Posterior cingulate gyrus (tissue), 11 donors: ENCODE measurements around the gene ATP11A.

Experiments
- DNase-seq, 10 donors: peaks; one replicate each; pipeline versions ENCODE4 v3.0.0 to v3.0.0-alpha.2; 2020 to 2021; ENCODE audit warnings: mixed read lengths in 3 of 10
- intact Hi-C: fragments of 100-400 bp; cut with DNase I; formaldehyde crosslinking; loops from one replicate; pipeline ENCODE4 v1.15.1; 2023

Gene ATP11A

DNA sequence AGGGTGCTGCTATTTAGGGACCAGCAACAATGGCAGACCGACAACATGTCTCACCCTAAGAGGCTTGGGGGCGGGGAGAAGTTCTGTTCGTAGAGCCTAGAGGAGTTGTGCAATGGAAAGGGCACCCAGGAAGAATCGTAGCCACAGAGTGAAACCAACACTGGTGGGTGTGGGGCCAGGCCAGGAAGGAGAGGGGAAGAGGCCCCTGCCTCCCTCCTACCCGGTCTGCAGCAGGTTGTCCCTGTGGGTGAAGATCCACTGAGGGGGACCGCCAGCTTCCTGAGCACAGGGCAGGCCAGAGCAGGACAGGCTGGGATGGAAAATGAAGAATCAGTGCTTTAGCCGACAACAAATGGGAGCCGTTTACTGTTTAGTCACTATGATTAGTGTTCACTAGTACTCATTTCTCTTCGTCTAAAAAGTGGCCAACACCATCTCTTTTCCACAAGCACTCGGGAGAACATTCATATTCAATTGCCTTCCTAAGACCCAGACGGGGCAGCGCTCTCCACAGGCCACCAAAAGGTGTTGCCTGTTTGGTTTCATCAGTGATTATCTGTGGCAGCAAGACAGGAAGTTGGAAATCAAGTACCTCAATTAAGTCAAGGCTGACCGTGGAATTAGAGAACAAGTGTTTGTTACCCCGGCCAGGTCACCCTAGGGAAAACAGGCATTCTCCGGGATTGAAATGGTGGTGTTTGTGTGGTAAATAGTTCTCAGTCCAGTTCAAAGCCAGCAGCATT, 1.1 kb upstream of the ATP11A start:
- DNase-seq = peak in 3 of 10 donors; percentile 30 to 87 (median 57)

DNA sequence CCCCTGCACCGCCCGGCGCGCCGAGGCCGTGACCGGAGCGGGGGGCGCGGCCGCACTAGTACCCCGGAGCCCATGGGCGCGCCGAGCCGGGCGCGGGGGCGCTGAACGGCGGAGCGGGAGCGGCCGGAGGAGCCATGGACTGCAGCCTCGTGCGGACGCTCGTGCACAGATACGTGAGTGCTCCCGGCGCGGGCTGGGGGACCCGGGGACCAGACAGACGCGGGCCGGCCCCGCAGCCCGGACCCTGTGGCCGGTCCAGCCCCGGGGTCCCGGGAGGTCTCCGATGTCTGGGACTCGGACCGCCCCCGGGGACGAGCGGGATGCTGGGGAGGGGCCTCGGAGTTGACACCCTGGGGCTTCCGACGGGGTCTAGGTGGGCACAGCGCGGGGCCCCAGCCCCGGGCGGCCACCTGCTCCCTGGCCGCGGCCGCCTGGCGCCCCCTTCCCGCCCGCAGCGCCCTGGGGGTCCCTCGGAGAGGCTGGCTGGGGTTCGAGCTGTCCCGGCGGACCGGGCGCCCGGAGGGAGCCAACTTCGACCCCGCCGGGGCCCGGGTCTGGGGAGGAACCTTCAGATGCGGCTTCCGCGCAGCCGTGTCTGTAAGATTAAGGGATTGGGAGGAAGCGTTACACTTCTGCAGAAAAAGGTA, 568 bp downstream of the ATP11A start:
- DNase-seq = peak in 4 of 10 donors; percentile 11 to 90 (median 63)
- intact Hi-C loops = loop anchor here (1.0 to 10.0 kb wide), 3 partner anchors 72 to 184 kb away; no protein-coding TSS in a partner anchor

More for the DNA sequence above, 1.1 kb upstream of the ATP11A start:
- intact Hi-C loops = no loop called here

DNA sequence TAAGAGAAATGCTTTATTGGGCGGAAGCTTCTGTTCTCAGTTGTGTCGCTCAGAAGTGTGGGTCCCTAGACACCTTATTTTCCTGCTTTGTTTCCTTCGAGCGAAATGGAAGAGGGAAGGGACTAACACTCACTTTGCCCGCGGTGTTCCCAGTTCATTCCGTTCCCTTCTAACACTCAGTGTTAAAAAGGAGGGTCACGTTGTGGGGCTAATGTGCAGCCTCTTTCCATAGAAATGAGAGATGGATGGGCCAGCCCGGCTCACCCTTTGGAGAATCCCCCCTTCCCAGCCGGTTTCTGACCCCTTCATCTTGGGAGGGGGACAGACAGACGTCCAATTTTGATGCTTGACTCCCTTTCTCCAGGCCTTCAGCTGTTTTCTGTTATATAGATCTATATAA, 2.3 kb downstream of the ATP11A start:
- peak in 3 of 10 donors; percentile 5 to 43 (median 43) for DNase-seq
- intact Hi-C loops = loop anchor here (5.0 to 10.0 kb wide), 2 partner anchors 70 to 87 kb away; no protein-coding TSS in a partner anchor

DNA sequence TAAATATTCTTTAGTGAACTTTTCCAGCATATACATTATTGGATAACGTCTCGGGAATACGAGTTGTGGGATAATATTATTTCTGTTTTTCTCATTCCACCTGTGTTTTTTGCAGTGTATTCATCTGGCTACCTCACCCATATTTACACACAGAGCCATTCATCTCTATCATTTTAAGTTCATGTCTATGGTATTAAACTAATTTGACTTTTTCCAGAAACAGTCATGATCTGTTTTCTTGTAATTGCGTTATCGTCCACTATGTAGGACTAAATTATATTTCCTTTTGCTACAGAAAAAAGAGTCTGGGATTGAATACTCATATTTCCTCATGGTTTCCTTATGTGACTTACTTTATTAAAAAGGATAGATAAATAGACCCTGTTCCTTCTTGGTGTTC, 2.7 kb downstream of the ATP11A start:
- intact Hi-C loops = loop anchor here (5.0 to 10.0 kb wide), 2 partner anchors 70 to 88 kb away; no protein-coding TSS in a partner anchor
- no peak for DNase-seq

DNA sequence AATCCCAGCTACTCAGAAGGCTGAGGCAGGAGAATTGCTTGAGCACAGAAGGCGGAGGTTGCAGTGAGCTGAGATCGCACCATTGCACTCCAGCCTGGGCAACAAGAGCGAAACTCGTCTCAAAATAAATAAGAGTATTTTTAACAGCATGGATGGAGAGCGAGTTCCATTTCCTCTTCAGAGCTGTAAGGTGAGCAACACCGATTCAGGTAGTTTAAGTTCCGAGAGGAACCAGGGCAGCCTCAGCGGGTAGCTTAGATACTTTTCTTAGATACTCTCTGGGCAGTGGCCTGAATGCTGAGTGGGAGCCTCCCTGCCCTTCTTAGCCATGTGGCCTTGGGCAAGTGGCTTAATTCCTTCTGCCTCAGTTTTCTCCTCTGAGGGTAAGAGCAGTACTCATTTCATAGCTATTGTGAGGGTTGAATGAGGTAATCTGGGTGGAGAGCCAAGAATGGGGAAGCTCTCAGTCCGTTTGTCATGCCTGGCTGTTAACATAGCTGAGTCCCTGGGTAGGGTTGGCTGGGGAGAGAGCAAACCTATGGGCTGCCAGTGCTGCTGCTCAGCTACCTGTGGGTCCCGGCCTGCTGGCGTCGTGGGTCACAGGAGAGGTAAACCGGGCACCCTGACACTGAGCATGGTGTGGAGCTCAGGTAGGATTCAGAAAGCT, 4.1 kb downstream of the ATP11A start:
- DNase-seq = peak in 4 of 10 donors; percentile 0 to 73 (median 15)
- intact Hi-C loops = loop anchor here (5.0 to 10.0 kb wide), 2 partner anchors 68 to 89 kb away; no protein-coding TSS in a partner anchor

DNA sequence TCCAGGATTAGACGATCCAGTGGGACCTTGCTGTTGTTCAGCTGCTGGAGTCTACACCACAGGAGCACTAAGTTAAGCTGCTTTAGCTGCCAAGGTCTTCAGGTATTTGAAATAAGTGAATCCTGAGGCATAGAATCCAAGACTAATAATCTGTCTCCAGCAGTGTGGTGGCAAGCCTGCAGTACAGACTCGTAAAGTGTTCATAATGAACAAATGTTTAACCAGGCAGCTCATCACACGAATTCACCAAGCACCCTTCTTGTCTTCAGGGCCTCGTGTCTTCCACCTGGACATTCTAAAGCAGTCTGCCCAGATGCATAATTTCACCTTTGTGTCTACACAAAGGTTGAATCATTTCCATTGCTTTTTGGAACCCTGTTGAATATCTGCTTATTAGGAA, 5.3 kb downstream of the ATP11A start:
- peak in 1 of 10 donors; percentile 7 for DNase-seq
- intact Hi-C loops = loop anchor here (10.0 kb wide), 1 partner anchor 90 kb away; no protein-coding TSS in a partner anchor

DNA sequence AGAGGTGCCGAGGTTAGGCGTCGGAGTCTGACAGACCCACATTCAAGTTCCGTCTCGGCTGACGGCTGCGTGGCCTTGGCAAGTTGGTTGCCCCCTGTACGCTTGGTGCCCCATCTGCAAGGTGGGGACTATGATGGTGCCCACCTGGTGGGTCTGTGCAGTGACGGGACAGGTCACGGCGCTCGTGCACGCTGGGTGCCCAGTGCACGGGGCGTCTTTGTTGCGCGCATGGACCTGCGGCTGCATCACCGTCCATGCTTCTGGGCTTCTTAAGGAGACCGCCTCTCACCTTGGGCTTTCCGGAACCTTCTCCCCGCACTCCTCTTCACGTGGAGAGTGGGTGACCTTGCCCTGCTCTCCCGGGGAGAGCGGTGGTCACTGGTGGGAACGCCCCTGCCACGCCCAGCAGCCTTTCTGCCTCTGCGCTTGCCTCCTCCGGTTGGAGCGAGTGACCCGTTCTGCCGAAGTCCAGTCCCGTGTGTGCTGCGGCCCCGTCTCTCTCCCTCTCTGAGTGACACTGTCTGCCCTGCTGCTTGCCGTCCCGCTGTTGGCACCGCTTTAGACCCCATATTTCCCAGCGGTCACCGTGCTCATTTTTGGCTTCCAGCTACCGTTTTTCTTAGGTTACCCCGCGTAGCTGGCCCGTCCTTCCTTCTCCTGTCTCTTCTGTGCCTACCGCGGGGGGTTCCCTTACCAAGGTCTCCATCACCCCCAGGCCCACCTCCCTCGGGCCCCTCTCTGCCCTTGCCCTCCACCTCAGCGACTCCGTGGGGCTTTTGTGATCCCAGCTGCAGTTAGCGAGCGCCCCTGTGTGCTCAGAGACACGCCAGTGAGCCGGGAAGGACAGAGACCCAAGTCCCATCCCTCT, 6.4 kb downstream of the ATP11A start:
- DNase-seq = peak in 2 of 10 donors; percentile 56 to 73
- intact Hi-C loops = loop anchor here (10.0 kb wide), 1 partner anchor 91 kb away; no protein-coding TSS in a partner anchor

DNA sequence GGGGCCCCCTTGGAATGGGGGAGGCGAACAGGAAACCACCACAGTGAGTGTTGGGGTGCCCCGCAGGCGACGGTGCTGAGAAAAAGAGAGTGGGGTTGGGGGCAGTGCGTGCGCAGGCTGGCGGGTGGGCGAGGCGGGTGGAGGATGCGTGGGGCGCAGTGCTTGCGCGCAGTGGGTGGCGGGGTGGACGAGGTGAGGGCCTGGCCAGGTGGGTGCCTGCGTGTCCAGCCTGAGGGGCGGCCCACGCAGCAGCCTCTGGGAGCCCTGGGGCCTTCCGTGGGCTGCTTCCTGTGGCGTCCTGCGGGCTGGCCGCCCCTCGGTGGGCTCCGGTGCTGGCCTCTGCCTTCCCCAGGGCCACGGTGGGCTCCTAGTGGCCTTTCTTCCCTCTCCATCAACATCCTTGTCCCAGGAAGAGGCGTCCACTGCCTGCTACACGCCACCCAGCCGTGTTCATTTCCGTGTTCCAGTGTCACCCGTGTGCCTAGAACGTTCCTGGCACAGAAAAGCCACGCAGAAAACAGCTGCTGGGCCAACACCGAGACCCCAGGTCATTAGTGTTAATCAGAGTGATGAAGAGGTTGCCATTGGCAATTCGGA, 7.1 kb downstream of the ATP11A start:
- intact Hi-C loops = loop anchor here (10.0 kb wide), 1 partner anchor 92 kb away; no protein-coding TSS in a partner anchor
- DNase-seq = peak in 2 of 10 donors; percentile 52 to 71

DNA sequence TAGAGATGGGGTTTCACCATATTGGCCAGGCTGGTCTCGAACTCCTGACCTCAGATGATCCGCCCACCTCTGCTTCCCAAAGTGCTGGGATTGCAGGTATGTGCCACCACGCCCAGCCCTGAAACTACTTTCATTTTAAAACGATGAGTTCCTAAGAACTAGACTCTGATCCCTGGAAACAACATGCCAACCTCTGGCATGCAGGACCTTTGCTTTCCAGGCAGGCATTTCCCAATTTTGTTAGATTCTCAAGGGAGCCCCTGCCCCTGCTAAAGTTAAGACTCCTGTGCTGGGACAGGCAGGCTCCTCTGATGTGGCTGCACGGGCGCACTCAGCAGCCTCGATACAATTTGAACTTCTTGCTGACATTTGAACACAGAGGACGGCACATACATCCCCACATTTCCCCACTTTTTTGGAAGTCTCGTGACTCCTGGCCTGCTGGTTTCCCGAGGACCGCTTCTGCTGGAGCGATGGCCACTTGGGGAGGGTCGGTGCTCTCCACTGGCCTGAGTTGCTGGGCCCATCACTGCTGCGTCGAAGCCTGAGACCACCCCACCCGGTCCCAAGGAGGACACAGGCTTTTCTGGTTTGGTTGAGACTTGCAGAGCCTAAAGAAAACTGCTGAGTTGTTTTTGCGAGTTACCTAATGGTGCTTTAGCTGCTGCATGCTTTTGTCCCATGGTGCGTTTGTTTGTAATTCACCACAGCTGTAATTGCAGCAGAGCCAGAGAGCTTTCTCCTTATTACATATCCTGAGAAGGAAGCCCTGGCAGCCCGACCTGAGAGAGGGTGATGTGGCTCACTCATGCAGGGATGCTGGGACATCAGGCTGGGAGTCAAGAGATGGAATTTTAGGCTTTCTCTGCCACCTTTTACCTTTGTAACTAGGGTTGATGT, 8.2 kb downstream of the ATP11A start:
- intact Hi-C loops = loop anchor here (10.0 kb wide), 1 partner anchor 93 kb away; no protein-coding TSS in a partner anchor
- peak in 2 of 10 donors; percentile 20 to 49 for DNase-seq

DNA sequence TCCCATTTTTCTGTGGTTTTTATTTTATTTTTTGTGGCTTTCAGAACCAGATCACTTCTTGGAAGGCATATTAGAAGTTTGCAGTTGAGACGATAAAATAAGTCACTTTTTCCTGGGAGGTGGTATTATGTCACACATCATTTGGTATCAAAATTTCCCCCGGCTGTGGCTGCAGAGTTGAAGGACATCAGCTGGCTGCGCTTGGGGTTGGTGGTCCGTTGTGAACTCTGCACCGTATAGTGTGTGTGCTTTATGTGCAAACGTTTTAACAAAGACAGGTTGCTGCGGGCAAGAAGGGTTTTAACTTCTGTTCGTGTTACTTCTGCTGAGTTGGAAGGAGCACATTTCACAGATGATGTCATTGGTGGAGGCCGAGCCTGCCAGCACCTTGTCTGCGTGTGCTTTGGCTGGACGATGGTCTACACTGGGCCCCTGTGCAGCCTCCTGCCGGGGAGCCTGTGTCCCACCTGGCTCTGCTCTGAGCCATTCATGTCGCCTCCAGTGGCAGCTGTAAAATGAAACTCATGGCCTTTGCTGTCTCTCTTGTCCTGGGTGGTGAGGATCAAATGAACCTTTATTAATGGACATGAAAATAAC, 9.6 kb downstream of the ATP11A start:
- peak in 2 of 10 donors; percentile 31 to 41 for DNase-seq
- intact Hi-C loops = loop anchor here (10.0 kb wide), 1 partner anchor 95 kb away; no protein-coding TSS in a partner anchor

DNA sequence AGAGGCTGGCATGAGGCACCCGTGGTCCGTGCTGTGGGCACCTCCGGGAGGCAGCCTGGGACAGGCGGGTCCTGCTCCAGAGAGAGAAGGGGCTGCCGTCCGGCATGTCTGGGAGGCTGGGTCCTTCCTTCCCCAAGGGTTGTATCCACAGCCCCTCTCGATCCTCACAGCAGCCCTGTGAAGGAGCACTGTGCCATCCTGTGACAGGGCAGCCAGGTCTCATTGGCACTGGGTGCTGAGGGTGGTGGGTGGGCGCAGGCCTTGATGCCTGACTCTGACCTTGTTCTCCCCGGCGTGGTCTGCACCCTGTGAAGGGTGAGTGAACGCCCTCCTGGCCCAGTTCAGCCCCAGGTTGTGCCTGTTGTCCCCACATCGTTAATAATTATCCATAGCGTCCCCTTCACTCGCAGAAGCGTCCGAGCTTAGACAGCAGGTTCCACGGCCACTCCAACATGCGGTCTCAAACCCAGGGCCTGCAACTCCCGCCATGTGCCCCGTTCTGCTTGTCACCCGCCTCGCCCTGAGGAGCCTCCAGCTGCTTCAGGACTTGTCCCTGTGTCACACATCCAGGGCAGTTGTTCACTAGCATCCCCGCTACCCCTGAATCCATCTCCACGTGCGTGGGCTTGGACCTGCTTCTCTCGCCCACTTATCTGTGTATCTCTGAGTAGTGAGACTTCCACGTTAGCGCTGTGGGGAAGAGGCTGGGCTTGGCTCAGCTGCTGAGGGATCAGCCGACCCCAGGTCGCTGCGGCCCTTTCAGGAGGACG, 10.6 kb downstream of the ATP11A start:
- intact Hi-C loops = no loop called here
- peak in 2 of 10 donors; percentile 59 for DNase-seq

DNA sequence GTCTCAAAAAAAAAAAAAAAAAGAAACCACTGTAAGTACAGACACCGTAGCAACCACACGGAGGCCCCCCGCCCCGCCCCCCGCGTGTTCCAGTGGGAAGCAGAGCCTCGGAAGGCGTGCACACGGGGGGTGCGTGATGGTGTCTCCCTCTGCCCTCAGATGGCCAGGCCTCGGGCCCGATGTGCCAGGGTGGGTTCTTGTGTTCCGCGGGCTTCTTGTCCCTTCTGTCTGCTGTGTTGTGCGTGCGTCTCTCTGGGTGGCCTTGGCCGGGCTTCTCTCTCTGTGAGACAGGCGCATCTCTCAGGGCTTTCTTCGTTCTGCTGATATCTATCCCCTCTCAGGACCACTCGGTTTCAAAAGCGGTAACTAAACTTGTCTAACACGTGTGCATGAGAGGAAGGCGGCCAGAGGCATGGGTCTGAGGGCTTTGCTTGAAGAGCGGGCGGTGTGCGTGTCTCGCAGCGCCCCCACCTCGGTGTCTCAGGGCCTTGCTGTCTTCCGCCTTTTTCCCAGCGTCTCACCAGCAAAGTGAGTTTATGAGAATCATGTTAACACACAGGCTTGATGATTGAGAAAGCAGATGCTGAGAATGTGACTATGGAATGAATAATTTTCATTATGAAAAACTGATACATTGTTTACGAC, 12.6 kb downstream of the ATP11A start:
- peak in 2 of 10 donors; percentile 39 to 65 for DNase-seq
- intact Hi-C loops = no loop called here

DNA sequence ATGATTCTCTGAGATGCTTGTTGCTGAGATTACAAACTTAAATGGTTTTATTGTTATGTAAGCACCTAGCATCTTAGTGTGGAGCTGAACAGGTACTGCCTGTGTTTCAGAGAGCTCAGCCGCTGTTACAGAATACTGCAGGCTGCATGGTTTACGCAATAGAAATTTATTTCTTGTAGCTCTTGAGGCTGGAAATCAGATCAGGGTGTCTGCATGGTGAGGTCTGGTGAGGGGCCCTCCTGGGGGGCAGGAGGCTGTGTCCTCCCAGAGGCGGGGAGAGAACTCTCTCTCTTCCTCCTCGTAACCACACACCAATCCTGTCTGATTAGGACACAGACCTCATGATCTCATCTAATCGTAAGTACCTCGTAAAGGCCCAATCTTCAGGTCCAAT, 13.1 kb downstream of the ATP11A start:
- intact Hi-C loops = no loop called here
- peak in 2 of 10 donors; percentile 8 to 14 for DNase-seq

DNA sequence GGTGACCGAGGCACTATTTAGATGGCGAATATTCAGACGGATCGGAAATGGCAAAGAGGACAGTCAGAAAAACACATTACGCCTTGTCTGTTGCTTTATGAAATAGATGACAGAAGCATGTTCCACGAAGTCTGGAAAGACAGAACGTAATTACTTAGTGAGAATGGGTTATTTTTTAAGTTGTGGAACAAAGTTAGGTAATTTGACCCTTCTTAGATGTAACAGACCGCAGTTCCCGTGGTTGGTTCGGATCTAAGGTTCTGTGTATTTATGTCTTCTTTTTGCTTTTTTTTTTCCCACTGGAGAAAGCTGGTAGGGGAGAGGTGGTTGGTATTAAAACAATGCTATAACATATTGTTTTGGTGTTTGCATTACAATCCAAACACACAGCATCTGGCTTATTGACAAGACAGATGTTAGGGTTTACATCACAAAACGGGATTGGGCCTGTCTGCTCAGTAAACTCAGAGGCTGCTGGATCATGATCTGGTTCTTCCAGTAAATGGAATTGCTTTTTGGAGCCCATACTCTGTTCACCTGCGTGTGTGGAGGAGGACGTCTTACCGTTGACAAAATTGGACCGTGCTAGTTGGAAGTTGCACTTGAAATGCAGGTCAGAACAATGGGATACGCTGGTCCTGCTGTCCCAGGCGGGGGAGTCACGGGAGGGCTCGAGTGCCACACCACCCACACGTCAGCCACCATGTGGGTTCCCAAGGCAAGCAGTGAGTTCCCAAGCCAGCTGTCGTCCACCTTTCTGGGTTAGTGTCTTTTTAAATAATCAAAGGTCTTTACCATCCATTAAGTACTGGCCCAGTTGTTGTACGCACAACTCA, 13.8 kb downstream of the ATP11A start:
- peak in 3 of 10 donors; percentile 7 to 76 (median 41) for DNase-seq
- intact Hi-C loops = no loop called here

DNA sequence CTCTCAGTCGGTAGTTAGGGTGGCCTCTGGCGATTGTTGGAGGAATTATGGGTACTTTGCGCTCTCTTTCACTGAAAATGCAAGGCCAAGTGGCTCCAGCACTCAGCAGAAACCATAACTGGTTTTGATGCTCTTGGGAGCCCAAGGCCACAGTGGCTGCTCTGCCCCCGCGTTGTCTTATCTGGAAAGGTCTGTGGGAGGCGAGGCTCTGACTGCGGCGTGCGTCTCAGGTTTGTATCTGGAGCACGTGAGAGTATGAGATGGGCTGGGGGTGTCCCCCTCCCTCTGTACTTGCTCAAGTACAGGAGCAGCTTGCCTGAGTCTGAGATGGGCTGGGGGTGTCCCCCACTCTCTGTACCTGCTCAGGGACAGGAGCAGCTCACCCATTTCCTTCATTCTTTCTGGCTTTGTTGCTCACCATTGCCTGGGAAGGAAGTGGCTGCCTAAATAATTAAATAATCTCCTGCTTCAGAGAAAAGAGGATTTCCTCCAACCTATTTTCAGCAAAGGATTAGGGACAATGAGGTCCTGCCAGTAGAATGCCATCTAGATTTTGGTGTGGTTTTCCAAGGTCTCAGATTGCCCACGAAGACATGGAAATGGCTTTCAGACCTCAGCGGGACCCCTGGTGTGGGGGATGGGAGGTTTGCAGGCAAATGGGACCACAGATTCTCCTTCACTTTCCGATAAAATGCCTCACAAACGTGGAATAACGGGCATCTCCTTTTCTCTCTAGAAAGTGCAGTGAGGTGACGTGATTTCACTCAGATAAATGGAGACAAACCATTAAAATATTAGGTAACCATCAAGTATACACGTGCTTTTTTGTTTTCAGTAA, 14.7 kb downstream of the ATP11A start:
- intact Hi-C loops = no loop called here
- DNase-seq = peak in 2 of 10 donors; percentile 4 to 65
